Activated CD8-positive, alpha-beta memory T cell treated with anti-CD3 and anti-CD28 coated beads for 1 hour (primary cell): ENCODE data around the gene HSPB7.
"Not testable (repeated sequence)": the region's sequence is repeated elsewhere in the genome, so short reads cannot be mapped to it uniquely, and the experiment has no call there.

Experiments
- DNase-seq, 2 donors: peaks; one replicate each; pipeline ENCODE4 v3.0.0-alpha.2; 2020; ENCODE audit warnings: low read depth in 1 of 2; ENCODE audit errors: extremely low read depth in 1 of 2

HSPB7 gene

DNA sequence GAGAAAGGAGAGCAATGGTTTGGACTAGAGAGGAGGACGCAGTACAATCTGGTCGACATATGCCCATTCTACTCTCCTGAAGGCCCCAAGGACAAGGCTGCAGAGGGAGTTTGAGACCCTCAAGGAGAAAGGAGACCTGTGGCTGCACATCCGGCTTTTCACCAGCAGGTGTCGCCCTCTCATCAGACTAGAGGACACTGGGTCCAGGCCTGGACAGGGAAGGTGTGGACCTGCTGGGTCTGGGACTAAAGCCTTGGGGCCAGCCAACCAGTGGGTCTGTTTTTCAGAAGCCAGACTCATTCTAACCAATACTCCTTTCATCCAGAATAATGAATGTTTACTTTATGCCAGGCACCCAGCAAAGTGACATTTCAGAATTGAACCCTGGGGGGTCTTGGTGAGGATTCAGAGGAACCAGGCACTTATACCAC lies 8.8 kb downstream of the HSPB7 start:
- DNase-seq = peak; percentile 55 to 57

- no peak for DNase-seq
These were observed 10.0 kb downstream of the HSPB7 start for GRCh38 chr1:16007671-16008341.

GRCh38 chr1:16006552-16007485 lies 11.0 kb downstream of the HSPB7 start:
- DNase-seq = no peak

- no peak for DNase-seq
These were observed 11.8 kb downstream of the HSPB7 start for GRCh38 chr1:16006010-16006409.

GRCh38 chr1:16005597-16005996 lies 12.2 kb downstream of the HSPB7 start:
- no peak for DNase-seq

GRCh38 chr1:16001274-16001673 lies 16.6 kb downstream of the HSPB7 start:
- not testable (repeated sequence) for DNase-seq

DNA sequence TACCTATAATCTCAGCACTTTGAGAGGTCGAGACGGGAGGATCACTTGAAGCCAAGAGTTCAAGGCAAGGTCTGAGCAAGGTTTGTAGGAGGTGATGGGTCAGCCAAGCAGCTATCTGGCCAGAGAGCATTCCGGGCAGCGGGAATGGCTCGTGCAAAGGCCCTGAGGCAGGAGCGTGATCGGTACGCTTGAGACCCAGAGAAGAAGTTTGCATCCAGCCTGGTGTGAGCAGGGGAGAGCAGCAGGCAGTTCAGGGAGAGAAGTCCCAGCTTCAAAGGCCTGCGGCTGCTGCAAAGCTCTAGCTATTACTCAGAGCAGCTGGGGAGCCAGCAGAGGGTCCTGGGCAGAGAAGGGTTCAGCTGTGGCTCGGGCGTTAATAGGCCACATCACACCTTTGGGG lies 18.9 kb downstream of the HSPB7 start:
- DNase-seq = no peak

DNA sequence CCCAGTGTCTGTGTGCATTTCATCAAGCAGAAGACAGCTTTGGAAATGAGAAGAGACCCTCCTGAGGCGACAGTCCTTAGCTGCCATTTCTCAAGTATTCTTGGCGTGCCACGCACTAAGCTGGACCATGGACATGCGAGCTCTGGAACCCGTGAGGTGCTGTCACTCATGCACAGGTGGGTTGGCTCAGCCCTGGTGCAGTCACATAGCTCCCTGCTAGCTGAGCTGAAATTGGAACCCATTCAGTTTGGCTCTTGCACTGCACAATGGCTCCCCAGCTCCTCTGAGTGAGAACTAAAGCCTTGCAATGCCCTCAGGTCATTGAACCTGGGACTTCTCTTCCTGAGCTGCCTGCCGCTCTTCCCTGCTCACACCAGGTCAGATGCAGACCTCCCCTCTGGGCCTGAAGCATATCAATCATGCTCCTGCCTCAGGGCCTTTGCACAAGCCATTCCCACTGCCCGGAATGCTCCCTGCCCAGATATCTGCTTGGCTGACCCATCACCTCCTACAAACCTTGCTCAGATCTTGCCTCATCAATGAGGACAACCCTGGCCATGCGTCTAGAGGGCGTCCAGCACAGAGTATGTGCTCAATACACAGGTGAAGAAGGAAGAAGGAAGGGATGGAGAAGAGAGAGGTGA lies 20.1 kb downstream of the HSPB7 start:
- no peak for DNase-seq

GRCh38 chr1:15997076-15997585 lies 20.7 kb downstream of the HSPB7 start:
- DNase-seq = no peak

- peak in 1 of 2 donors; percentile 19 for DNase-seq
These were observed 23.1 kb downstream of the HSPB7 start for GRCh38 chr1:15994590-15995351.

- no peak for DNase-seq
These were observed 23.8 kb downstream of the HSPB7 start for GRCh38 chr1:15994081-15994480.

GRCh38 chr1:15993666-15994065 lies 24.2 kb downstream of the HSPB7 start:
- DNase-seq = no peak

DNA sequence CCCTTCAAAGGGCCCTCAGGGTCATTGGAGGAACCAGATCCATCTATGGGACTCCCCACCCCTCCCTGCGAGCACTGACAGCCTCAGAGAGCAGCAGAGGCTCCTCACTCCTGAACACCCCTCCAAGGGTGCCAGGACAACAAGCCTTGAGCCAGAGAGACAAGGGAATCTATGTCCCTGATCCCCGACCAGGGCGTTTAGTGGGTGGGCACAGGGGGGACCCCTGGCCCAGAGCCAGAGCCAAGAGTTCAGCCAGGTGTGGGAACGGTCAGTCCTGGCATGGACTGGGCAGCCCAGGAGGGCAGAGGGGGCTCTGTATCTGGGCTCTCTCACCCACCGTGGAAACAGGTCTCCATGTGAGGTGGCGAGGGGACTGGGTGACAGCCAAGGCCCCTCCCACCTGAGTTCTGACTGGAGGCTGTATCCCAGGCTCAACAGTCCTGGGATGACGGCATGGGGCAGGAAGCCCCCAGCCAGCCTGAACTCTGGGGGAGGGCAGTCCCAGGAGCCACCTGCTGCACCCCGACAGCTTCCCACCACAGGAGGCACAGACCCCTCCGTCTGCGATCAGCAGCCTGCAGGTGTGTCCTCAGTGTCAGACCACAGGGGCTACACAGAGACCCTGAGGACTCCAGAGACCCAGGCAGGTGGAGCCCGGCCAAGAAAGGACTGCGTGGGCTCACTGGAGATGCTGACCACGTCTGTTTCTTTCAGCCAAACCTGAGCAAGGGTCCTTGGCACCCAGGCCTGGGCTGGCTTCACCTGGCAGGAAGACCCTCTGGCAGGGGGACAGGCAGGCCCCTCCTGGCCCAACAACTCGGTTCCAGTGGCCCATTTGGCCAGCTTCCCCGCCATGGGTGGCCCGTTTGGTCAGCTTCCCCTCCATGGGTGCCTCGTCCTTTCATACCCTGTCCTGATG lies 25.0 kb downstream of the HSPB7 start:
- no peak for DNase-seq

DNA sequence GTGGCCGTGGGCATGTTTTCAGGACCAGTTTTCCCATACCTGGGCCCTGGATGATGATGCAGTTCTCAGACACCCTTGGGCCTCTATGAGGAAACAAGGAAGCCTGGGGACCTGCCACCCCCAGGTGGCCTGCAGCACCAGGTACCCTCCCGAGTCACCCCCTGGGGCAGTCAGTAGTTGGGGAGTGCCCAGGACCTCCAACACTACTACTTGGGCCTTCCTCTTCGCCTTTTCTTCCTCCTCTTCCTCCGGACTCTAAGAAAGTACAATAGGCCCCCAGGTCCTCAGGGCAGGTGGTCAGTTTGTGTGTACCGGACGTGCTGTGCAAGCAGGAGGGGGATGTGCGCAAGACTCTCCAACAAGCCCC lies 25.7 kb downstream of the HSPB7 start:
- no peak for DNase-seq

DNA sequence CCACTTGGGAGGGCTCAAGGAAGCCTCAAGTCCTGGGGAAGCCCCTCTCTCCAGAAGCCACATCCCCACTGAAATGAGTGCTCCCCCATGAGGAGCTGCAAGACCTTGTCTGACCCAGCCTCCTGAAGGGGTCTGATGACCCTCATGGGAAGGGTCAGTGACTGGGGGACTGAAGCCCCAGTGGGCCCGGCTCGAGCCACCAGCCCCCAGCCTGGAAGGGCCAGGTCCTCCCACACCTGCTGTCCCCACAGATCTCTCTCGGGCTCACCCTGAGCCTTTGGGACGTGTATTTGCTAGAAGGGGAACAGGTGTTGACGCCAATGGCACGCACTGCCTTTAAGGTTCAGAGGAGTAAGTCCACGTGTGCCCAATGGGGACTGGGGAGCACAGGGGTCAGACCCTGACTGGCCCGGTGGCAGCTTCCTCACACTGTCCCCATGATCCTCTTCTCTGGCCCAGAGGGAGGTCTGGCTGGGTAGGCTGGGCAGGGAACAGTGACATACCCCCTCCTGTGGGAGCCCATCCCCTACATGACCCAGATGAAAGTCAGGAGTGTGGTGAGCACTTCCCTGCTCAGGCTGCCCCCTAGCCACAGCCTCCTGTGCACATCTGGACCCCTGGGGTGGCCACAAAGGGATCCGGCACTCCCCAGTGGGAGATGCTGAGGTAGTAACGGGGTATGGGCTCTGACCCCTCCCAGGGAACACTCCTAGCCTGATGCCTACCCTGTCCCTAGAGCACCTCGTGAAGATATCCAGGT lies 26.2 kb downstream of the HSPB7 start:
- no peak for DNase-seq

DNA sequence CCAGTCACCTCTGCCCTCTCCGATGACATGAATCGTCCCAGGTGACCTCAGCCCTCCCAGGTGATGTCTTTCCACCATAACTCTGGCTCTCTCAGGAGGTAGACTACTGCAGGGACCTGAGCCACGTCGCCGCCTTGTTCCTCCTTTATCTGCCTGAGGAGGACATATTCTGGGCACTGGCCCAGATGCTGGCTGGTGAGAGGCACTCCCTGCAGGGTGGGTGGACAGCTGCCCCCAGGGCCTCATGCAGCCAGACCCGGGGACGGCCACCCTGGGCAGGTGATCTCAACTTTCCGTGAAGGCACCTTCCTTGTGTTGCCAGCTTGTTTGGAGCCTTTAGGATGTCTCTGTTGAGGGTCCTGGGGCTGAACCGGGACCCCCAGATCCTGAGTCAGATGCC lies 28.1 kb downstream of the HSPB7 start:
- no peak for DNase-seq

GRCh38 chr1:15988856-15989736 lies 28.7 kb downstream of the HSPB7 start:
- DNase-seq = no peak
